ENCODE measurements around the gene PI4KB.
"Not testable (repeated sequence)": the region's sequence is repeated elsewhere in the genome, so short reads cannot be mapped to it uniquely, and the experiment has no call there.

Gene PI4KB

GRCh38 chr1:151281225-151281968, 45.8 kb downstream of the PI4KB start:
- DNase-seq (ENCODE audit: low spot score), result peak; percentile 99

GRCh38 chr1:151277249-151277648, 50.0 kb downstream of the PI4KB start:
- DNase-seq (ENCODE audit: low spot score), result no peak

DNA sequence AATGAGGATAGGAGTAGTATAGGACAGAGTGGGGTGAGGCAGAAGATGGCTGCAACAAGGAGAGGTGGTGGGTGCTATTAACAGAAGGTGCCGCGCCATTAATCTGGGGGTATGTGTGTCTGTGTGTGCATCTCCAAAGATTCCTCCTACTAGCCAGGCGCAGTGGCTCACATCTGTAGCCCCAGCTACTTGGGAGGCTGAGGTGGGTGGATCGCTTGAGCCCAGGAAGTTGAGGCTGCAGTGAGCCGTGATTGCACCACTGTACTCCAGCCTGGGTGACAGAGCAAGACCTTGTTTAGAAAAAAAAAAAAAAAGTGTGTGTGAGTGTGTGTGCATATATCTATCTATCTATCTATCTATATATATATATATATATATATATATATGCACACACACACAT, 51.9 kb downstream of the PI4KB start:
- DNase-seq (ENCODE audit: low spot score), result not testable (repeated sequence)

DNA sequence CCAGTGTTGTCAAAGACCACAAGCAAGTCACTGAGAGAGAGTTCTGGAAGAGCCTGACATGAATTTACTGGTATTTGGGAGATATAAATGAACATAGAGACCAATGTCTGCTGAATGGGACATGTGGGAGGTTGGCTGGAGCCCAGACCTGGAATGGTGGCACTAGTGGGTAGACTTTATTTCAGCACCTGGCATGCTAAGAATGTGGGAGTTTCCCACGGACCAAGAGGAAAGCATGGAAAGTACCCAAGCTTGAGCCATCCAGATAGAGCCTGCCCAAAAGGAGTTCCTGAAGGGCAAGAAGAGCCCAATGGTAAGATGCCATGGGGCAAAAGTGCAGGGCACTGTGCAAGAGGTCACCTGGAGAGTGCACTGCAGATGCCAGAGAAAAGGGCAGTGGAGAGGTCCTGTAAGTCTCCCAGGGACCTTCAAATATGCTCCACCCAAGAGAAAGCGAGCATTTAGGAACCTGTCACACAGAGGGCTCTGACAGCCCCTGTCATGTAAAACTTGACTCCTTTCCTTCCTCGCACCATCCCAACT, 53.2 kb downstream of the PI4KB start:
- DNase-seq (ENCODE audit: low spot score), result no peak

- no peak for DNase-seq (ENCODE audit: low spot score)
These were observed 59.5 kb downstream of the PI4KB start for GRCh38 chr1:151267760-151268159.

DNA sequence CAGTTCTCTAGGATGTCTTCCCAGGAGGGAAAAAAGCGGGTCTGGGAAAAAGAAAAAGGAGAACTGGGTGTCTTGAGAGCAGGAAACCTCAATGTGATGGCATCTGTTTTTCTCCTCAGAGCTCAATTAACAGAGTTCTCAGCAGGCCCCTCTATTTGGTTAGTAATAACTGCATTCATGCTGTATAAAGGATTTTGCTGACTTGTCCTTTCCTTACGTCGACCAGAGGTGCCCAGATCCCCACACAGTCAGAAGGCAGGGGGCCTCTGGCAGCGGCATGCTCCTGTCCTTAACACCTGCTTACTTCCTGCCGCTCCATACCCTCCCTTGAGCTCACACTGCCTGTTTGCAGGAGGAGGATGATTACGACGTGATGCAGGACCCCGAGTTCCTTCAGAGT, 60.4 kb downstream of the PI4KB start:
- DNase-seq (ENCODE audit: low spot score), result no peak

- DNase-seq (ENCODE audit: low spot score), result no peak
These were observed 60.9 kb downstream of the PI4KB start for GRCh38 chr1:151266315-151266714.

DNA sequence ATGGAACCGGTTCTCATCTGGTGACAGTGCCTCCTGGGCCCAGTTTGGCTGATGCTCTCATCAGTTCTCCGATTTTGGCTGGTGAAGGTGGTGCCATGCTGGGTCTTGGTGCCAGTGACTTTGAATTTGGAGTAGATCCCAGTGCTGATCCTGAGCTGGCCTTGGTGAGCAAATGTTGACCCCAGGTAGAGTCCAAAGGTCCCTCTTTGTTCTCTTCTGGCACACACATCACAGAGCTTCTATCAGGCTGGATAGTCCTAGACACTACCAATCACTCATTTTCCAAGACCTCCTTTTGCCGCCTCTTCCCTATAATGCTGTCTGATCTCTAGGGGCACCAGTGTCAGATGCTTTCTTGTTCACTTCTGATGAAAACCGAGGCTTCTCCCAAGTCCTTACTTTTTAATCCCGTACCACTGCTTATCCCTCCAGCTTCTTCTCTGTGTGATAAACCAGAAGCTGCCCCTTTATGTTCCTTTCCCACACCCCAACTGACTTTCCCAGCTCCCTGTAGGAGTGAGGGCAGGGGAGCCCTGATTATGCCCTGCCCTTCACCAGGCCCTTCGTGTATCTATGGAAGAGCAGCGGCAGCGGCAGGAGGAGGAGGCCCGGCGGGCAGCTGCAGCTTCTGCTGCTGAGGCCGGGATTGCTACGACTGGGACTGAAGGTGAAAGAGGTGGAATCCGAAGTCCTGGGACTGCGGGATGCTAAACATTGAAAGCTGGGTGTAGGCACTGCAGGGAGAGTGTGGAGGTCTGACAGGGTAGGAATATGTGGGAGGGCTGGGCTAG, 61.6 kb downstream of the PI4KB start:
- no peak for DNase-seq (ENCODE audit: low spot score)

DNA sequence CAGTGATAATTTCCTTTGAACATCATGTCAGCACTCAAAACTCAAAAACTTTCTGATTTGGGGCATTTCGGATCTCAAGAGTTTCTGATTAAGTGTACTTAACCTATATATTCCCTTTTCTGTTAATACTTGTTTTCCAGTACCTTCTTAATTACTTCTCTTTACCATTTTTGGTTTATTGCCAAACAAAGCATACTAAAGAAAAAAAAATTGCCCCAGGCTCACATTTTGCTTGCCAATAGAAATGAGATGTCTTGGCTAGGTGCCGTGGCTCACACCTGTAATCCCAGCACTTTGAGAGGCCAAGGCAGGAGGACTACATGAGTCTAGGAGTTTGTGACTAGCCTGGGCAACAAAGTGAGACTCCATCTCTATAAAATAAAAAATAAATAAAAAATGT, 67.9 kb downstream of the PI4KB start:
- no peak for DNase-seq (ENCODE audit: low spot score)

DNA sequence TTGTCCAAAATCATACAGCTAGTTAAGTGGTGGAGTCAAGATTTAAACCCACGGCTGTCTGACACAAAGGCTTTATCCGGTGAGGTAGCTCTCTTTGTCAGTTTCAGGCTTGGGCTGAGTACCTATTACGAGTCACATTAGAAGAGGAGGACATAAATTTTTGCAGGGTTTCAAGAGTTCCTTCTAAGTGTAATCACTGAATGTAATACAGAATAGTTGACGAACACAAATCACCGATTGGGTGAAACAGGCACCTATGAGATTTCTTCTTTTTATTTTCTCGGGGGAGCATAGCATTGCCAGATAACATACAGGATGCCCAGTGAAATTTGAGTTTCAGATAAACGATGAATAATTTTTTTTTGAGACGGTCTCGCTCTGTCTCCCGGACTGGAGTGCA, 71.8 kb downstream of the PI4KB start:
- DNase-seq (ENCODE audit: low spot score), result peak; percentile 62

DNA sequence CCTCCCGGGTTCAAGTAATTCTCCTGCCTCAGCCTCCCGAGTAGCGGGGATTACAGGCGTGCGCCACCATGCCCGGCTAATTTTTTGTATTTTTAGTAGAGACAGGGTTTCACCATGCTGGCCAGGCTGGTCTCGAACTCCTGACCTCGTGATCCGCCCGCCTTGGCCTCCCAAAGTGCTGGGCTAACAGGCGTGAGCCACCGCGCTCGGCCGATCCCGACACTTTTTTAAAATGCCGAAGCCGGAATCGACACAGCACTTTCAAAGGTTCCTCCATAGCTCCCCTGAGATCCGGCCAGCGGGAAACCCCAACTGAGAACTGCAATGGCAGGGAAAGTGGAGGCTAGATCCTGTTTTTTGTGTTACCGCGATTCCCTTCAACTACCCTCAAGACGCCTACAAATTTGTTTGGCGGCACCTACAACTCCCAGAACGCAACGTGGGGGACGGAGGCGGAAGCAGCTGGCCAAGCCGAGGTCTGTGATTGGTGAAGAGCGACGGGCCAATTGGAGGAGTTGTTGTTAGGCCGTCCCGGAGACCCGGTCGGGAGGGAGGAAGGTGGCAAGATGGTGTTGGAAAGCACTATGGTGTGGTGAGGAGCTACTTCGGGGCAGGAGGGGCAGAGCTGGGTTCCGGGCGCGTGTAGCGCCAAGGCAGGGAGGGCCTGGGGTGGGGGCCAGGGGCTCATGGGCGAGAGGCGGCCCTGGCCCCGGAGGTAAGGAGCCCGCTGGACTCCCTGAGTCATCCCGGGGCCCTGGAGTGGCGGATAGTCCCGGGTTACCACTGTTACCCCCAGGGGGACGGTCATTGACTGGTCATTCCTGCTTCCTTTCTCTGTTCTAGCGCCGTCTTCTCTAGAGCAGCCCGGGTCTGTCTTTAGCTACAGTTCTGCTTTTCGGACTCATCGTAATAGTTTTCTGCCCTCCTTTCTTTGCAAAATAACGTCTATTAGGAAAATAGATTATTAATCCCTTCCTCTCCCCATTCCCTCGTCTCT, 72.7 kb downstream of the PI4KB start, which contains the start of gene PSMD4:
Gene PSMD4 (plus strand): TSS at position 518 of the 997 bp plus-strand sequence. CDS start 49 bp downstream, at position 567.
- DNase-seq (ENCODE audit: low spot score), result peak; percentile 97

DNA sequence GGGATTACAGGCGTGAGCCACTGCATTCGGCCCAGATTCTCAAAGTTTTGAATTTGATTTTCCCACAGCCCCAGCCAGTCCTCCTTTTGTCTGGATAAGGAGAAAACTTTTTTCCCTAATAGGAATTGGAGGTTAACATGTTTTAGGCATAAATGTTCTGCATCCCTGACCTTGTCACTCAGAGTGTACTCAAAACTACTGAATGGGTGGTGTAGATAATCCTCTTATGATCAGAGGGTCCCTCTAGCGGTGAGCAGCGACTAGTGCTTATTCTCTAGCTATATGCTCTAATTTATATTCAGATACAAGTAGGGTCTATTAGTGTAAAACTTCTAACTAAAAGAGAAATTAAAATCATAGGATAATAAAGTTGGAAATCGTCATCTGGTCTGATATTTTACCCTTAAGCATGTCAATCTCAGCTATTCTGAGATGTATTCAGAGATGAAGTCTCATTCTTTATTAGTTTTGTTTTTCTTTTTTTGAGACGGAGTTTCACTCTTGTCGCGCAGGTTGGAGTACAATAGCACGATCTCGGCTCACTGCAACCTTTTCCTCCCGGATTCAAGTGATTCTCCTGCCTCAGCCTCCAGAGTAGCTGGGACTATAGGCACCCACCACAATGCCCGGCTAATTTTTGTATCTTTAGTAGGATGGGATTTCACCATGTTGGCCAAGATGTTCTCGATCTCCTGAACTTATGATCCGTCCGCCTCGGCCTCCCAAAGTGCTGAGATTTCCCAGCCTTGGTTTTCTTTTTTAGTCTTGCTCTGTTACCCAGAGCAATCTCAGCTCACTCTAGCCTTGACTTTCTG, 75.4 kb downstream of the PI4KB start:
- DNase-seq (ENCODE audit: low spot score), result peak; percentile 94

DNA sequence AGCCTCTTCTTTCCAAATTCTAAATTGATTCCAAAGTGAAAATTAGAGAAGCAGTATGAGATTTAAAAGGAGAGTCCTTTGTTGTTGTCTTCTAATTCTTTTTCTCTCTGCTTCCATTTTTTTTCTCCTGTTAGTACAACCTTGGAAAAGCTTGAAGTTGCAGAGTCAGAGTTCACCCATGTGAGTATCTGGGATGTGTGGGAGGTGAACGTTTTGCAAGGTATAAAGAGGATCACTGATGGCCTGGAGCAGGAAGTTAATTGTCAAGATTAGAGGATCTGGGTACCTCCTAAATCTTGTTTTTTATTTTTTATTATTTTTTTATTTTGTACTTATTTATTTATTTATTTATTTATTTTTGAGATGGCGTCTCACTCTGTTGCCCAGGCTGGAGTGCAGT, 80.4 kb downstream of the PI4KB start:
- no peak for DNase-seq (ENCODE audit: low spot score)

DNA sequence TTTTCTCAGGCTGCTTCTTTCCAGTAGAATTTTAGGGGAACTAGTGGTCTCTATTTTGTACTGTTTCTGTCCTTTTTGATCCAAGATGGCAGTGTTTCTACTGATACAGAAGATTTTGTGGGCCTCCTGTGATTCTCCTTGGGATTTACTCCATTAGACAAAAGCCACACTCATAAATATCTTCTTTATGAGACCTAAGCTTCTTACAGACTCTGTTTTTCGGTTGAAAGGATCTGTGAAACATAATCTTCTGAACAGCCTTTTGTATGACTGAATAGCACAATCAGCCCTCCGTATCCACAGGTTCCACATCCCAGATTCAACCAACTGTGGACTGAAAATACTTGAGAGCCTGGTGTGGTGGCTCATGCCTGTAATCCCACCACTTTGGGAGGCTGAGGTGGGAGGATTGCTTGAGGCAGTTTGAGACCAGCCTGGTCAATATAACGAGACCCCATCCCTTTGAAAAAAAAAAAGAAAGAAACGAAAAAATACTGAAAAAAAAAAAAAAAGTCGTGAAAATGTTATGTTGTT, 83.5 kb downstream of the PI4KB start:
- DNase-seq (ENCODE audit: low spot score), result no peak

DNA sequence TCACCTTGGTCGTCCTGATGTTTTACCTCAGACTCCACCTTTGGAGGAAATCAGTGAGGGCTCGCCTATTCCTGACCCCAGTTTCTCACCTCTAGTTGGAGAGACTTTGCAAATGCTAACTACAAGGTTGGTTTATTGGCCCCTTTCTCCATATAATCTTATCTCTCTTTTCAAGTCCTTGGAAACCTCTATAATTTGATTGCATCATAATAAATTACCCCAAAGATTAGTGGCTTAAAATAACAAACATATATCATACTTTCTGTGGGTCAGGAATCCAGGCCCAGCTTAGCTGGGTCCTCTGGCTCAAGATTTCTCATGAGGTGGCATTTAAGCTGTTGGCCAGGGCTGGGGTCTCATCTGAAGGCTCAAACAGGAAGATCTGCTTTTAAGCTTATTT, 84.8 kb downstream of the PI4KB start:
- DNase-seq (ENCODE audit: low spot score), result no peak
